ENCODE measurements around the gene PGA5.
"Not testable (repeated sequence)": the region's sequence is repeated elsewhere in the genome, so short reads cannot be mapped to it uniquely, and the experiment has no call there.

The PGA5 gene

DNA sequence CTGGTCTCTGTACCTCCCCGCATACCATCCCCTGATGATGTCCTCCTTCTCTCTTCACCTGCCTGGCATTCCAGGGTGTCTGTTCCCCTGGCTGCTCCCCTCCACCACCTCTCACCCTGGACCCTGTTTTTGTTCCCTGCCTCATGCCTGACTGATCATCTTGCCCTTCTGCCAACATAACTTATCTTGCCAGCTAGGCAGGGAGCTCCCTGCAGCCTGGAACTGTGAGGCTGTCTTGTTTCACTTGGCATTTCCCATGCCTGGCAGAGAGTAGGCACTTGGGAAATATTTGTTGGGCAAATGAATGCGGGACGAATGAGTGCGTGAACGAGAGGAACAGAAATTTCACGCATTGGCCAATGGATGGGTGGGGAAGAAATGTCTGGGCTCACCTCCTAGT is 11.5 kb upstream of the PGA5 start:
- not testable (repeated sequence) for H3K27me3 ChIP-seq (ENCODE audit: control insufficient read depth, insufficient read depth, low read length); H3K36me3 ChIP-seq (ENCODE audit: control insufficient read depth, insufficient read depth, low read length); H3K9ac ChIP-seq (ENCODE audit: low read length); H3K9me3 ChIP-seq (ENCODE audit: control insufficient read depth, insufficient read depth, low read depth, low read length); H3K4me1 ChIP-seq (ENCODE audit: control insufficient read depth, insufficient read depth, low read length); H3K27ac ChIP-seq (ENCODE audit: low read depth, low read length); H3K4me3 ChIP-seq (ENCODE audit: low read depth, low read length)

DNA sequence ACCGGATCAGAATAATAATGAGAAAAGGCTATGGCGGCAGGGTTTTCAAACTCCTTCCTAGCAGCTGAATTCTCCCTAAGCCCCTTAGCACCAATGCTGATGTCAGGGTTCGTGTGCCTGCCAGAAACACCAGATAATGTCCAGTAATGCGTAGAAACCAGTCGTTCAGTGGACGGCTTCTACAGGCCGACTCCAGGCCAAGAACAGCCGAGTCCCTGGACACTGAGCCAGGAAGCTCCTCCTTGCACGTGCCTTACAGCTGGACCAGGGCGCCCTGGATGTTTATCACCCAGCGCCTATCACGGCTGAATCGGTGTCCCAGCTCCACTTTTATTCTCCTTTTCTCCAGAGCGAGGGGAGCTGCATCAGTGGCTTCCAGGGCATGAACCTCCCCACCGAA is 9.9 kb upstream of the PGA5 start:
- not testable (repeated sequence) for H3K4me3 ChIP-seq (ENCODE audit: low read depth, low read length); H3K9me3 ChIP-seq (ENCODE audit: control insufficient read depth, insufficient read depth, low read depth, low read length); H3K9ac ChIP-seq (ENCODE audit: low read length); H3K36me3 ChIP-seq (ENCODE audit: control insufficient read depth, insufficient read depth, low read length); H3K4me1 ChIP-seq (ENCODE audit: control insufficient read depth, insufficient read depth, low read length); H3K27me3 ChIP-seq (ENCODE audit: control insufficient read depth, insufficient read depth, low read length); H3K27ac ChIP-seq (ENCODE audit: low read depth, low read length)

DNA sequence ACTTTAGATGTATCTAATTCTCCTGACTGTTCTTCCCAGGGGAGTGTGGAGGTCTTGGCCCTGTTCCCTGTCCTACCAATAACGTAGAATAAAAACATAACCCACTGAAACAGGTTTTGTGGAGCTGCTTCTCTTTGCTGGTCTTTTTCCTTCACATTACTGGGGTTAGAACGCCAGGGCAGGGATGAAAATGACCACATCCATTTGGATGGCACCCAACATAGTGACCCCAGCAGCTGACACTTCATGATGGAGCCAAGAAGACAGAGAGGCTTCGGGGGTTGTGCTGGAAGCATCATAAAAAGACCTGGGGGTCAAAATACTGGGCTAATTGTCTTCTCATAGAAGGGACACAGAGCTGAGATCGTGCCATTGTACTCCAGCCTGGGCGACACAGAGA is 9.4 kb upstream of the PGA5 start:
- H3K9ac ChIP-seq (ENCODE audit: low read length); H3K27ac ChIP-seq (ENCODE audit: low read depth, low read length); H3K36me3 ChIP-seq (ENCODE audit: control insufficient read depth, insufficient read depth, low read length); H3K4me1 ChIP-seq (ENCODE audit: control insufficient read depth, insufficient read depth, low read length); H3K27me3 ChIP-seq (ENCODE audit: control insufficient read depth, insufficient read depth, low read length); H3K4me3 ChIP-seq (ENCODE audit: low read depth, low read length); H3K9me3 ChIP-seq (ENCODE audit: control insufficient read depth, insufficient read depth, low read depth, low read length): not testable (repeated sequence)

DNA sequence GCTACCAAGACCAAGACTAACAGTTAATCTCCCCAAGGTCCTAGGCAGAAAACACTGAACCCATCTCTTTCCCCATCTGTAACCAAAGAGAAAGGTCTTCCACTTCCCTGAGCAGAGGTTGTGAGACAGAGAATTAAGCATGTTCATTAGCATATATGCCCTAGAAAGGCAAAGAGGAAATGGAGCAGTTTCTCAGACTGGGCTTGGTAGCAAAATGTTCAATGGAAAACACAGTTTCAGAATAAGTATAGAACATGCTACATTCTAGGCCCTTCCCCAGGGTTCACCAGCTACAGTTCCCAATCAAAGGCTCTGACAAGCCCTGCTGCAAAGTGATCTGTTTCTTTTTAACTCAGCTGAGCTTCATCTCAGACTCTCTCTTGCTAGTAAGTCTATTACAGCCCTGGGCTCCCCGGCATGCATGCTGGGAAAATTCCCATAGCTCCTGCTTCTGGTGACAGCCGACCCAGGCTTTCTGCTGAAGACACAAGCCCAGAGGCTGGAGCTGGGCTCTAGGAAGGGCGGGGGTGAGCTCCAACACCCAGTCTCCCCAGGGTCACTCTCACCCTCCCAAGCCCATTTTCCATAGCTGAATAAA is 8.3 kb upstream of the PGA5 start:
- not testable (repeated sequence) for H3K9me3 ChIP-seq (ENCODE audit: control insufficient read depth, insufficient read depth, low read depth, low read length); H3K4me1 ChIP-seq (ENCODE audit: control insufficient read depth, insufficient read depth, low read length); H3K27ac ChIP-seq (ENCODE audit: low read depth, low read length); H3K9ac ChIP-seq (ENCODE audit: low read length); H3K4me3 ChIP-seq (ENCODE audit: low read depth, low read length); H3K27me3 ChIP-seq (ENCODE audit: control insufficient read depth, insufficient read depth, low read length); H3K36me3 ChIP-seq (ENCODE audit: control insufficient read depth, insufficient read depth, low read length)

DNA sequence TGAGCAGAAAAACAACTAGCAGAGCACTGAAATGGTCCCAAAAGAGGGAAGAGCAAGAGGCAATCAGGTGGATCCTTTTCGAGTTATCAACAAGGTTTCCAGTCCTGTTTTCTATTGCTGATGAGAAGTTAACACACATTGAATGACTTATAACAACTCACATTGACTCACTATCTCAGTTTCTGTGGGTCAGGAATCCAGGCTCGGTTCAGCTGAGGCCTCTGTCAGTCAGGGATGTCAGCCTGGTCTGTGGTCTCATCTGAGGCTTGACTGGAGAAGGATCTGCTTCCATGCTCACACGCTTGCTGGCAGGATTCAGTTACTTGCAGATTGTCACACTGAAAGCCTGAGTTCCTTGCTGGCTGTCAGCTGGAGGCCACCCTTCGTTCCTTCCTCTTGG is 3.8 kb upstream of the PGA5 start:
- not testable (repeated sequence) for H3K9me3 ChIP-seq (ENCODE audit: control insufficient read depth, insufficient read depth, low read depth, low read length); H3K27ac ChIP-seq (ENCODE audit: low read depth, low read length); H3K27me3 ChIP-seq (ENCODE audit: control insufficient read depth, insufficient read depth, low read length); H3K9ac ChIP-seq (ENCODE audit: low read length); H3K36me3 ChIP-seq (ENCODE audit: control insufficient read depth, insufficient read depth, low read length); H3K4me1 ChIP-seq (ENCODE audit: control insufficient read depth, insufficient read depth, low read length); H3K4me3 ChIP-seq (ENCODE audit: low read depth, low read length)

DNA sequence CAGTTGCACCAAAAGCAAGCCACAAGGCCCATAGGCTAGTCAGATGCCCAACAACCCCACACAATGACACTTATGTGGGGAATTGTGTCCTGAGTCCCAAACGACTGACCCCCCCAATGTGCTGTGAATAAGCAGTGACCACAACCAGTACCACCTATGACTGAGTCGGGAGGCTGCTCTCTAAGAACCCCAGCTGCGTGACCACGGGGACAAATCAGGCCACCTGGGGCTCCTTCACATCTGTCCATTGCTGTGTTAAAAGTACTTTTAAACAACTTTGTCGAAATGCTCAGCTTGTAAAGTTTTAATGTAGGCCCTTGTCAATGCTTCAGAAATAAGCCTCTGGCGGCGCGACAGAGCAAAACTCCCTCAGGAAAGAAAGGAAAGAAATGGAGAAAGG is 687 bp upstream of the PGA5 start:
- not testable (repeated sequence) for H3K9me3 ChIP-seq (ENCODE audit: control insufficient read depth, insufficient read depth, low read depth, low read length); H3K4me1 ChIP-seq (ENCODE audit: control insufficient read depth, insufficient read depth, low read length); H3K4me3 ChIP-seq (ENCODE audit: low read depth, low read length); H3K36me3 ChIP-seq (ENCODE audit: control insufficient read depth, insufficient read depth, low read length); H3K27ac ChIP-seq (ENCODE audit: low read depth, low read length); H3K27me3 ChIP-seq (ENCODE audit: control insufficient read depth, insufficient read depth, low read length); H3K9ac ChIP-seq (ENCODE audit: low read length)

DNA sequence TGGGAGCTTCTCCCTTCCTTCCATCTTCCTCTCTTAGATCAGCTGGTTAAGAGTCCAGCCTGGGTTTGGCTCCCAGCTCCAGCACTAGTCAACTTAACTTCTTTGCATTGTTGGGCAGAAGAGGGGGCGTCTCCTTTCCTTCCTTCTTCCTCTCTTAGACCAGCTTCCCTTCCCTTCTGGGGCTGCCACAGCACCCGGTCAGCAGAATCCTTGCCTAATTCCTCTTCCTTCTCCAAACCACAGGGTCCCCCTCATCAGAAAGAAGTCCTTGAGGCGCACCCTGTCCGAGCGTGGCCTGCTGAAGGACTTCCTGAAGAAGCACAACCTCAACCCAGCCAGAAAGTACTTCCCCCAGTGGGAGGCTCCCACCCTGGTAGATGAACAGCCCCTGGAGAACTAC is 551 bp downstream of the PGA5 start:
- H3K36me3 ChIP-seq (ENCODE audit: control insufficient read depth, insufficient read depth, low read length); H3K27ac ChIP-seq (ENCODE audit: low read depth, low read length); H3K9me3 ChIP-seq (ENCODE audit: control insufficient read depth, insufficient read depth, low read depth, low read length); H3K9ac ChIP-seq (ENCODE audit: low read length); H3K27me3 ChIP-seq (ENCODE audit: control insufficient read depth, insufficient read depth, low read length); H3K4me3 ChIP-seq (ENCODE audit: low read depth, low read length); H3K4me1 ChIP-seq (ENCODE audit: control insufficient read depth, insufficient read depth, low read length): not testable (repeated sequence)

DNA sequence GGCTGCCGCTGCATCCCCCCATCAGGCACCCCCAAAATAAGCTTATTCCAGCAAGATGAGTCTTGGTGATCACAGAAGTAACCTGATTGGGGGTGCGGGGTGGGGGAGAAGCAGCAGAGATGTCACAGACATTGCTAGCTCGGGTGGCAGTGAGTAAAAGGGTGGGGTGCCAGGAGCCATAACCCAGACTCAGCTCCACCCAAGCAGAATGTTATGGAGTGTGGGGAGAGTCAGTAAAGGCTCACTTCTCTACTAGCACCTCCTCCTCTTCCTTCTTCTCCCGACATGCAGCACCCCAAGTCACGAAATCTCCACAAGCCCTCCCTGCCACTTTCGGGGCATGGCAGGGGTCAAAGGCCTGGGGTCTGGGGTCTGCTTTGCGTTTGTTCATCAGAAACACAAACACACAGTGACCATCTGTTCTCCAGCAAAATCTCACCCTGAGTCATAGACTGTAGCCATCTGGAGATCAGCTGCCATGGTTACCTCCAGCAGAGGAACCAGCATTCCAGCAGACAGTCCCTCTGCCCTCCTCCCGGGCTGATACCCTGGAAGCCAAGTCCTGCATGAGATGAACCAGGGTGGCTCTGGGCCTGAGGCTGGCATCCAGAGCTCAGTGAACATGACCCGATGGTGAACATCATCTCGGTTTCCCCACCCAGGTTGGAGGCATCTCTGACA is 4.4 kb downstream of the PGA5 start:
- not testable (repeated sequence) for H3K9ac ChIP-seq (ENCODE audit: low read length); H3K27ac ChIP-seq (ENCODE audit: low read depth, low read length); H3K36me3 ChIP-seq (ENCODE audit: control insufficient read depth, insufficient read depth, low read length); H3K27me3 ChIP-seq (ENCODE audit: control insufficient read depth, insufficient read depth, low read length); H3K4me3 ChIP-seq (ENCODE audit: low read depth, low read length); H3K4me1 ChIP-seq (ENCODE audit: control insufficient read depth, insufficient read depth, low read length); H3K9me3 ChIP-seq (ENCODE audit: control insufficient read depth, insufficient read depth, low read depth, low read length)

DNA sequence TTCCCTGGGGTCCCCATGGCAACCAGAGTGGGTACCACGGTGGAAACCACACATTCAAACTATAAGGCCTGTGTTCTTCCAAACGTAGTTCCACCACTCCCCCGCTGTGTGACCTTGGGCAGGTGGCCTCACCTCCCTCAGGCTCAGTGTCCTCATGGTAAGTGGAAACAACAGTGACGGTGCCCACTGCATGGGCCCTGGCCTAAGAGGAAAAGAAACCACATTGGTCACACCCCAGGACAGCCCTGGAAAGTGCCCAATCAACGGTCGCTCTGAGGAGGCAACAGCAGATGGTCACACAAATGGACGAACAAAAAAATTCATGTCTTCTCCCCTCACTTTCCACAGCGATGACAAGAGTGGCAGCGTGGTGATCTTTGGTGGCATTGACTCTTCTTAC is 7.1 kb downstream of the PGA5 start:
- H3K27me3 ChIP-seq (ENCODE audit: control insufficient read depth, insufficient read depth, low read length); H3K9me3 ChIP-seq (ENCODE audit: control insufficient read depth, insufficient read depth, low read depth, low read length); H3K4me3 ChIP-seq (ENCODE audit: low read depth, low read length); H3K36me3 ChIP-seq (ENCODE audit: control insufficient read depth, insufficient read depth, low read length); H3K27ac ChIP-seq (ENCODE audit: low read depth, low read length); H3K9ac ChIP-seq (ENCODE audit: low read length); H3K4me1 ChIP-seq (ENCODE audit: control insufficient read depth, insufficient read depth, low read length): not testable (repeated sequence)

DNA sequence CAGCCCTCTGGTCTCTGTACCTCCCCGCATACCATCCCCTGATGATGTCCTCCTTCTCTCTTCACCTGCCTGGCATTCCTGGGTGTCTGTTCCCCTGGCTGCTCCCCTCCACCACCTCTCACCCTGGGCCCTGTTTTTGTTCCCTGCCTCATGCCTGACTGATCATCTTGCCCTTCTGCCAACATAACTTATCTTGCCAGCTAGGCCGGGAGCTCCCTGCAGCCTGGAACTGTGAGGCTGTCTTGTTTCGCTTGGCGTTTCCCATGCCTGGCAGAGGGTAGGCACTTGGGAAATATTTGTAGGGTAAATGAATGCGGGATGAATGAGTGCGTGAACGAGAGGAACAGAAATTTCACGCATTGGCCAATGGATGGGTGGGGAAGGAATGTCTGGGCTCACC is 8.2 kb downstream of the PGA5 start:
- H3K27ac ChIP-seq (ENCODE audit: low read depth, low read length); H3K4me3 ChIP-seq (ENCODE audit: low read depth, low read length): not testable (repeated sequence)

DNA sequence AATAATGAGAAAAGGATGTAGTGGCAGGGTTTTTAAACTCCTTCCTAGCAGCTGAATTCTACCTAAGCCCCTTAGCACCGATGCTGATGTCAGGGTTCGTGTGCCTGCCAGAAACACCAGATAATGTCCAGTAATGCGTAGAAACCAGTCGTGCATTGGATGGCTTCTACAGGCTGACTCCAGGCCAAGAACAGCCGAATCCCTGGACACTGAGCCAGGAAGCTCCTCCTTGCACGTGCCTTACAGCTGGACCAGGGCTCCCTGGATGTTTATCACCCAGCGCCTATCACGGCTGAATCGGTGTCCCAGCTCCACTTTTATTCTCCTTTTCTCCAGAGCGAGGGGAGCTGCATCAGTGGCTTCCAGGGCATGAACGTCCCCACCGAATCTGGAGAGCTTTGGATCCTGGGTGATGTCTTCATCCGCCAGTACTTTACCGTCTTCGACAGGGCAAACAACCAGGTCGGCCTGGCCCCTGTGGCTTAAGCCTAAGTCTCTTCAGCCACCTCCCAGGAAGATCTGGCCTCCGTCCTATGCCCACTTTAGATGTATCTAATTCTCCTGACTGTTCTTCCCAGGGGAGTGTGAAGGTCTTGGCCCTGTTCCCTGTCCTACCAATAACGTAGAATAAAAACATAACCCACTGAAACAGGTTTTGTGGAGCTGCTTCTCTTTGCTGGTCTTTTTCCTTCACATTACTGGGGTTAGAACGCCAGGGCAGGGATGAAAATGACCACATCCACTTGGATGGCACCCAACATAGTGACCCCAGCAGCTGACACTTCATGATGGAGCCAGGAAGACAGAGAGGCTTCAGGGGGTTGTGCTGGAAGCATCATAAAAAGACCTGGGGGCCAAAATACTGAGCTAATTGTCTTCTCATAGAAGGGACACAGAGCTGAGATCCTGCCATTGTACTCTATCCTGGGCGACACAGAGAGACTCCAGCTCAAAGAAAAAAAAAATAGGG is 10.1 kb downstream of the PGA5 start:
- not testable (repeated sequence) for H3K4me1 ChIP-seq (ENCODE audit: control insufficient read depth, insufficient read depth, low read length); H3K36me3 ChIP-seq (ENCODE audit: control insufficient read depth, insufficient read depth, low read length); H3K27me3 ChIP-seq (ENCODE audit: control insufficient read depth, insufficient read depth, low read length); H3K4me3 ChIP-seq (ENCODE audit: low read depth, low read length); H3K9ac ChIP-seq (ENCODE audit: low read length); H3K9me3 ChIP-seq (ENCODE audit: control insufficient read depth, insufficient read depth, low read depth, low read length); H3K27ac ChIP-seq (ENCODE audit: low read depth, low read length)

More for the DNA sequence above, 8.2 kb downstream of the PGA5 start:
- H3K9ac ChIP-seq (ENCODE audit: low read length); H3K4me1 ChIP-seq (ENCODE audit: control insufficient read depth, insufficient read depth, low read length); H3K9me3 ChIP-seq (ENCODE audit: control insufficient read depth, insufficient read depth, low read depth, low read length); H3K36me3 ChIP-seq (ENCODE audit: control insufficient read depth, insufficient read depth, low read length); H3K27me3 ChIP-seq (ENCODE audit: control insufficient read depth, insufficient read depth, low read length): not testable (repeated sequence)

All from HUES6 (cell line).